ENCODE measurements around the gene TNF. TPM values are rescaled to one million over a fixed set of nuclear protein-coding genes. Genes with fewer than 3 reads are reported as not detected.
"Not testable (repeated sequence)": the region's sequence is repeated elsewhere in the genome, so short reads cannot be mapped to it uniquely, and the experiment has no call there.

The TNF gene
- polyA plus RNA-seq, 1 donor = 0.12 TPM

DNA sequence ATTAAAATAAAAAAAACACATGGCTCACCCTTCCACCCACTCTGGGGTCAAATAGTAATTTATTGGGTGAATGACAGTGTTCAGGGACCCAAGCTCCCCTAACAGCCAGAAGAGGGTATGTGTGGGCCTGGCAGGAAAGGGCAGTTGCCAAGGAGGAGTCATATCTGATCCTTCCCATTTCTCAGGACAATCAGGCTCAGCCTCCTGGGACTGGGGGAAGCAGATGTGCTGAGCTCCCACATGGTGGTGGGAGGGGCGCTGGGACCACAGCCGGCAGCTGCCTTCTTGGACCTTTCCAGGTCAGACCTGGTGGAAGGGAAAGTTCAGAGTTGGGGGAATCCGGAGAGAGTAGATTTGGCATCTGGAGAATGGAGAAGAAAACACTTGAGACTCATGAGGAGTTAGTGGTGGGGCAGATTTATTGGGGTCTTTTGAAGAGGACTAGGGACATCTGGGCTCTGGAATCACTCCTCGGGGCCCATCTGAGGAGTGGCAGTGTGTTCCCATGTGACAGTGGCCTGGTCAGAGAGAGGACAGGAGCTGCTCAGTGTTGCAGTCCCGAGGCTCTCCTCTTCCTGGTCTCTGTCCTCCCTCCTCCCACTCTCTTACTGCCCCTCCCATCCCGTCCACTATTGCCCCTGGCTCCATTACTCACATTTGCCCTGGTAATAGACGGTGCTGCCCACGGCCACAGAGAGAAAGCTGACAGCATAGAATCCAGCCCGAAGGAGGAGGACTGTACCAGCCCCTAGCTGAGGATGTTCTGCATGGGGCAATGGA is 13.7 kb downstream of the TNF start:
- no peak for DNase-seq

DNA sequence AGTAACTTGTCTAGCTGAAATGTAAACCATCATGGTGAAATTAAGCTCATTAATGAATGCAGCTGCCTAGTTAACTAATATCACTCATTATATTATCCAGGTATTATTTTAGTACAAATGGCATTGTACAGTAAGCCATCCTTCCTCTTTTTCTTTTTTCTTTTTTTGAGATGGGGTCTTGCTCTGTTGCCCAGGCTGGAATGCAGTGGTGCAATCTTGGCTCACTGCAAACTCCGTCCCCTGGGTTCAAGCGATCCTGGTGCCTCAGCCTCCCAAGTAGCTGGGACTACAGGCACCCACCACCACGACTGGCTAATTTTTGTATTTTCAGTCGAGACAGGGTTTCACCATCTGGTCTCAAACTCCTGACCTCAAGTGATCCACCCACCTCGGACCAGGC is 15.3 kb downstream of the TNF start:
- DNase-seq = not testable (repeated sequence)

DNA sequence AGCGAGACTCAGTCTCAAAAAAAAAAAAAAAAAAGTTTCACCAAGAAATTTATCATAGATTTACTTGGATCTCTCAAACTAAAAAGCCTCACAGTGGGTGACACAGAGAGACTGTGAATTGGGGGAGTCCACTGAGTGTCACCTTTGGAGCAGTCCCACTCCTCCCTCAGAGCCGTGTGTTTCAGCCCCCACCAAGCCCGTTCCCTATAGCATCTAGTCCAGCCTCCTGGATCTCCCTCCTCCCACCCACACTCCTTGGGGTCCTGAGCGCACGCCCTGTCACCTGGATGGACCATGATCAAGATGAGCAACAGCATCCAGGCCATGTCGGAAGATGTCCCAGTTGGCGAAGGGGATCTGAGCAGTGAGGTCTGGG is 17.0 kb downstream of the TNF start:
- no peak for DNase-seq

DNA sequence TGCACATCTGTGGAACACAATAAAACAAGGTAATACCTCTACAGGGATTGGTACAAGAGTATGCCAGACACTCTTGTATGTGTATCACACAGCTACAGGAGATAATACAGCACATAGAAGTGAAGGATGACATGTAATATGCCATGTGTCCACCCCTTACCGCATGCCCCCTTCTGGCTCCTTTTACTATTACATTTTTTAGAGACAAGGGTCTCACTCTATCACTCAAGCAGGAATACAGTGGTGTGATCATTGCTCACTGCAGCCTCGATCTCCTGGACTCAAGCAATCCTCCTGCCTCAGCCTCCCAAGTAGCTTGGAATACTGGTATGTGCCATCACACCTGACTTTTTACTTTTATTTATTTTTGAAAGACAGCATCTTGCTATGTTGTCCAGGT is 21.6 kb downstream of the TNF start:
- no peak for DNase-seq

DNA sequence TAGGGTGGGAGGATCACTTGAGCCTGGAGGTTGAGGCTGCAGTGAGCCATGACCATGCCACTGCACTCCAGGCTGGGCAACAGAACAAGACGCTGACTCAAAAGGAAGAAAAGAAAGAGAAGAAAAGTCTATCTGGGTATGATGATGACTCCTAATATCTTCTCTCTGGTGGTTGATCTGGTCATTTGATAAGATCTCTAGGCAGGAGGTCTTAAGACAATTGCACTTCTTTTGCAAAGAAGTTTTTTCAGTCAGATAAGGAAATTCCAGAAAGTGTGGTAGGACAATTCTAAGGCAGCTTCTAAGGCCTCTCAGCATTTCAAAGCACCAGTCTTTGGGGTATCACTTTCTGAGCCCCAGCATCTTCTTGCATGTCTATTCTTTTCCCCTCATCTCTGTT is 32.0 kb downstream of the TNF start:
- no peak for DNase-seq

DNA sequence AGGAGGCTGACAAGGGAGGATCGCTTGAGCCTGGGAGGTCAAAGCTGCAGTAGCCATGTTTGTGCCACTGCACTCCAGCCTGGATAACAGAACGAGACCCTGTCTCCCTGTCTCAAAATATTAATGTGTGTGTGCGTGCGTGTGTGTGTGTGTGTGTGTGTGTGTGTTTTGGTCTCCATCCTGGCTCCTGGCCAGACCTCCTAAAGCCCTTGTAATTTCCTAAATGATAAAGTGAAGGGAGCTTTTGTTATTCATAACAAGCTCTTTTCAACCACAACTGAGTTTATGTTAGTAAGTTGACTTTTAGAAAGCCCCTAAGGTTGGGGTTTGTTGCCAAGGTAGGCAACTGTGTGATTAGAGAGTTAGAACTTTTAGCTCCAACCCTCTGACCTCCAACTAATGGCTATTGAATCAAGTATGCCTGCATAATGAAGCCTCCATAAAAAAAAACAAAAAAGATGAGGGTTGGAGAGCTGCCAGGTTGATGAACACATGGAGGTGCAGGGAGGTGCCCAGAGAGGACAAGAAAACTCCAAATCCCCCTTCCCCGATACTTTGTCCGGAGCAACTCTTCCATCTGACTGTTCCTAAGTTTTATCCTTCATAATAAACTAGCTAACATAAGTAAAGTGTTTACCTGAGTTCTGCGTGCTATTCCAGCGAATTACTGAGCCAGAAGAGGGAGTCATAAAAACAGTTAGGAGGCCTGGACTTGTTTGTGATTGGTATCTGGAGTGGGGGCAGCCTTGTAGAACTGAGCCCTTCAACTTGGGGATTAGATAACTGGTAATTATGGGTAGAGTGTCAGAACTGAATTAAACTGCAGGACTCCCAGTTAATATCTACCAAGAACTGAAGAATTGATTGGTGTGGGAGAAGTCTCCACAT is 34.4 kb downstream of the TNF start:
- DNase-seq = no peak

DNA sequence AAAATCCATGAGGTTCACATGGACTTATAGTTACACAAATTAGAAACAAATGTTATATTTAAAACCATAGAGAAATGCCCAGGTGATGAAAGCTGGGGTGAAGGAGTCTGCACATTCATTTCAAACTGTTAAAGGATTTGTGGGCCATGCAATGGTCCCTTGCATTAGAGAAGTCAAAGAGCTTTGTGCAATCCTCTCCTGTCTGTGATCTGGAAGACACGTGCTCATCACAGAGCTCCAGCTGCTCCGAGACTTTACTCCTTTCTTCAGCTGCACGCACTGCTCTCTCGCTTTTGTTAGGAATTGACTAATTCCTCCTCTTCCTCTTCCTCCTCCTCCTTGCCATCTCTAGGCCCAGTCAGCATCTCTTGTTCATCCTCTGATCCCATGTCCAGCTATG is 35.6 kb downstream of the TNF start:
- DNase-seq = no peak

DNA sequence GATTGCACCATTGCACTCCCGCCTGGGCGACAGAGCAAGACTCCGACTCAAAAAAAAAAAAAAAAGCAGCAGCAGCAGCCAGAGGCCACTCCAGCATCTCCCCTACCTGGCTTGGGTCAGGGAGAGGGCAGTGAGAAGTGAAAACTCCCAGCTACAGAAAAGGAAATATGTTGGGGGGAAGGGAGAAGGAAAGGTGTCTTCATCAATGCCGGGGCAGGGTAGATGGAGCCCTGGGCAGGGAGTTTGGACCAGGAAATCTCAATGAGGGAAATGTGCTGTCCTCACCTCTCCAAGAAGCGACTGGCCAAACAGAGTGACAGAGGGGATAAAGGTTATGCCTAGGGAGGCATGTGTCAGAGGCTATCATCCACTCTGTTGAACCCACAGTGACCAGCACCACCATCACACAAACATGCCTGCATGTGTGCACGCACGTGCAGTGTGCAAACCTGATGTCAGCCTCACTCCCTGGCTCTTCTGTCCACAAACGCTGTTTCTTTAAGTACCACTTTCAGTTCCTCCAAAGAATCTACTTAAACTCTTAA is 38.8 kb downstream of the TNF start:
- no peak for DNase-seq

DNA sequence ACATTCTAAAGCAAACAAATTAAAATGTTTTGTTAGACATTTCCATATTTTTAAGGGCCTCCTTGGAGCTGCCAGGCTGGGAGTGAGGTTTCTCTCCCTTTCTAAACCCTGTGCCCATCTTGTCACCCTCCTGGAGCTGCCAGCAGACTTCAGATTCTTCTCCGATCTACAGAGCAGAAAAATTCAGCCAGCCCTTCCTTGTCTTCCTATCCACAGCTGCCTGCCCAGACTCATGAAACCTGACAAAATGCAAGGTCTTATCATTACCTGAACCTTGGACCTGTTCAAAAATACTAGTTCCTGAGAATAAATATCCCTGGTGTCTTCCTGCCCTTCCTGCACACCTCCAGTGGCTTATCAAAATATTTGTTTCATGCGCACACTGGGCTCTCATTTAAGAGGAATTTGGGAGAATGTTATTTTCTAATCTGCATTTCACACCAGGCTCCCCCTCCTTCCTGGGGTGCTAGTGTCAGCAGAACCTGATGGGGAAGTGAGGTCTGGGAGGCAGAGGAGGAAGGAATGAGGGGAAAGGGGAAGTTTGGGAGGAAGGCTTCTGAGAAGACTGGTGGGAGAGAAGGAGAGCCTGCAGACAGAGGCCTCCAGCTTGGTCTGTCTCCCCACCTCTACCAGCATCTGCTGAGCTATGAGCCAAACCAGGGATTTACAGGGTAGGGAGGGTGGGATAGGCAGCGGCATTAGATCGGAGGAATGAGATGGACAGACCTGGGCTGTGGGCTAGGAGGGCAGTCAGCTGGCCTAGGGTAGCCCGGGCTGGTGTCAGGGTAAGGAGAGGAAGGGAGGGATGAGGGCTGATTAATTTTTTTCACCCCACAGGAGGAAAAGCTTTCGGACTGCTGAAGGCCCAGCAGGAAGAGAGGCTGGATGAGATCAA is 39.6 kb downstream of the TNF start, which contains the start of gene AIF1:
TSS of gene AIF1 (plus strand) at position 551 of the 895 bp plus-strand sequence. CDS start at position 647, 96 bp downstream.
- no peak for DNase-seq

DNA sequence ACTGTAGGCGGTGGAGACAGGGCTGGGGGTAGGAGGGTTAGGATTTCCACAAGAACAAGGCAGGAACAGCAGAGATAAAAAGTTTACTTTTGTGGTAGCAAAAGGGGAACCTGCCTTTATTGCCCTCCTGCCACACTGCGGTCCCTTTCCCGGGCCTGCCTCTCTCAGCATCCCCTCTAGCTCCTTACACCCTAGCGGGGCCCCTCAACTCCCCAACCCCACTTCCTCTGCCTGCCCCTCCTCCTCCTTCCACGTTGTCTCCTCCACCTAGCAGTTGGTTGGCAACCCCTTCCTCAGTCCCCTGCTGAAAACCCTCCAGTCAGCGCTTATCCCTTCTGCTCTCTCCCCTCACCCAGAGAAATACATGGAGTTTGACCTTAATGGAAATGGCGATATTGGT is 40.4 kb downstream of the TNF start:
- no peak for DNase-seq

DNA sequence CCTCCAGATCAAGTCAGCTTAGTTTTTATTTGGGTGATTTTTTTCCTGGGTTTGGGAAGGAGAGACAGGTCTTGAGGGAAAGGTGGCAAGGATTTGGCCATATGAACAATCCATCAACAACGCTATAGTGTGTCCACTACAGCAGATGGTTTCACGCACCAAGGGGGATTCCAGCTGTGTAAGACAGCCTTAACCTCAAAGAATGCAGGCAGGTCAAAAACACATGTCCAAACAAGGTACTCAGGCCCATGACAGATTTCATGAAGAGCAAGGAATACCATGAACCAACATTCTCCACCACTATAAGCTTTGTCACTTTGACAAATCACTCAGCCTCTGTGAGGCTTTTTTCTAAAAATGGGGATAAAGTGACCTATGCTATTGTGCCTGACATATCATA is 41.6 kb downstream of the TNF start:
- DNase-seq = no peak

DNA sequence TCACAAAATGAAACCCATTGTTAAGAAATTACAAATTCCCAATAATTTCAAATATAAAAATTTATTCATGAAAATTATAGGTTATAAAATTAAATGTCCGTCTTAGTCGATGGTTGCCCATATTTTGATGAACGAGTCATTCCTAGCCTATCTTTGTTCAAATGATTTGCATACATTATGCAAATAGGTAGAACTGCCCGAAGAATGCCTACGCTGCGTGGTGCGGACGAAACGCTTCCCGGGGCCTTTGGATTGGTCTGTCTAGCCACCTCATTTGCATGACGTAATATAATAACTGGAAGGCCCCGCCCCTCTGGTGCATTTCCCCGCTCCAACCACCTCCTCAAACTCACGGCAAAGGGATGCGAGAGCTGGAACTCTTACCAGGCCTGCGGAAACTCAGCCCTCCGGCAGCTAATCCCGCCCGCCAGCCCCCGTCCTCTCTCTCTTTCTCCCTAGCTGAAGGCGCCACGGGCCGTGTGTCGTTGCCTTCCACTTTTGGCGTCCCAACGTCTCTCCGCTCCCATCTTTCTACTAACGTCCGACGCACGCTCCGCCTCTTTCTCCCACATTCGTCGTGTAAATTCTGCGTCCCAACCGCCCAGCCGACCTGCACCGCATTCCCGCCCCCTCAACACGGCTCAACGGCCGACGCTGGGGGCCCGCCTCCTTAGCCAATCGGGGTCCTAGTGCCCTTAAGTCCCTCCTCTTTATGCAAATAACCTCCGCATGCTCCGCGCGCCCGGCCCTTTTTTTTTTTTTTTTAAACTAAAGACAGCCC is 44.6 kb downstream of the TNF start:
- peak; percentile 99 for DNase-seq

DNA sequence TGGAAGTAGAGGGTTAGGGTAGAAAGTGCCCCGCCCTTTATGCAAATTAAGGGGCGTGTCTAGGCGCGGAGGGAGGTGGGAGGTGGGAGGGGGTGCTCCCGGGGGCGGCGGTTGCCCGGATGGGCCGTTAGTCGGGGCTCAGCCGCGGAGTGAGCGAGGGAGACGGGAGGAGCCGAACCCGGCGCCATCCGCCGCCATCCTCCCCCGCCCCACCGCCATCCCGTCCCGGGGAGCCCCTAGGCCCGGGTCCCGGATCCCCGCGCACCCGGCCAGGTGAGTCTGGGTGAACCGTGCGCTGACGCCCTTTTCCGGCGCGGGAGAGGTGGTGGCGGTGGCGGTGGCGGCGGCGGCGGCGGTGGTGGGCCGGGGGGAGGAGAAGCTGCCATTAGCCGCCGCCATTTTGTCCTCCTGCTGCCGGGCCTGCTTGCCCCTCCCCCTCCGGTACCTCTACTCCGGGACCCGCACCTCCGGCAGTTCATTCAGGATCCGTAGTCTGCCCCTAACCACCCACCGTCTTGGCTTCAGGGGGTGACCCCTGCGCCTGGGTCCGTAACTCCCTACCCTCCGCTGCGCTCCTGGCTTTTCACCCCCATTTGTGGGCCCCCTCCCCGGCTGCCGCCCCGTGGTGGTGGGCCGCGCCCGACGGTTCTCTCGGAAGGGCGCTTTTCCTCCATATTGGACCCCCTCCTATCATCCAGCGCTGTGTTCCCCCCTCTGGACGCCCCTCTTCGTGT is 45.4 kb downstream of the TNF start, which contains the start of gene PRRC2A:
TSS of gene PRRC2A (plus strand) at position 130 of the 734 bp plus-strand sequence. CDS start 2,075 bp downstream, outside the sequence.
- DNase-seq = peak; percentile 81

DNA sequence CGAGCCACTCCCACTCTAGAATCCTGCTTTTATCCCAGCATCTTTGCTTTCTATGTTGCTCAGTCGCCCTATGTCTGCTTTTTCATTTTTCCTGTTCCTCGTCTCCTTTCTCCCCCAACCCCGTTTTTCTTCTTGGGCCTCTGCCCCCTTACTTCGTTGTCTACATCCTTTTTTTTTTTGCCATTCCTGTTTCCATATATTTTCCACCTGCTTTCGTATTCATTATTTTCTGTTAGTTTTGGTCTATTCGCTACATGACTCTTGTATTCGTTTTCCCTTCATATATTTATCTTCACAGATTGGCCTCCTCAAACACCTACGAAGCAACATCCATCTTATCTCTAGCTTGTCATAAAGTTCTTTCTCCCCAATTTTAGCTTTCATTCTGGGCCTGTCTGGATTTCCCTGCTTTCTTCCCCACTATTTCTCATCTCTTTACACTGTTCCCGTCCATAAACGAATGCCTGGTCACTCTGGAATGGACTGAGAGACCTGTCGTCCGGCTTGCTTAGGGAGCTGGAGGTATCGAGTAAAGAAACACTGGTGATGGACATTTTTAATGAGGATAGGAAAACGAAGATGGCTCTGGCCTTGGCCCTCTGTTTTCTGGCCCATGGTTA is 46.1 kb downstream of the TNF start:
- DNase-seq = no peak

DNA sequence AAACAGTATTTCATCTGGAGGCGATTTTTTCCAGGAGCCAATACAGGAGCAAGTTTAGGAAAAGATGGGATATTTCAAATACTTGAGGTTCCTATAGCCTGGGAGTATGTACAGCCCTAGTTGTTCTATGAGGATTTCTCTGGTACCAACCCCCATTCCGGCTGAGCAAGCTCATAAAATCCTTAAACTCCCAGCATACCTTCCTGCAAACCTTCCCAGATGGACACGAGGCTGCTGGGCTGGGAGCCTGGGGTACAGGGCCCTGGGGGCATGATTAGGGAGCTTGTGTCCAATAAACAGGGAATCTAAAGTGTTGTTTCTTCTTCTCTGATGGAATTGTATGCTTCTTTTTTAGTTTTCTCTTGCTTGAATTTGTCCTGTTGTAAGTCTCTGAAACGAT is 46.6 kb downstream of the TNF start:
- DNase-seq = no peak

DNA sequence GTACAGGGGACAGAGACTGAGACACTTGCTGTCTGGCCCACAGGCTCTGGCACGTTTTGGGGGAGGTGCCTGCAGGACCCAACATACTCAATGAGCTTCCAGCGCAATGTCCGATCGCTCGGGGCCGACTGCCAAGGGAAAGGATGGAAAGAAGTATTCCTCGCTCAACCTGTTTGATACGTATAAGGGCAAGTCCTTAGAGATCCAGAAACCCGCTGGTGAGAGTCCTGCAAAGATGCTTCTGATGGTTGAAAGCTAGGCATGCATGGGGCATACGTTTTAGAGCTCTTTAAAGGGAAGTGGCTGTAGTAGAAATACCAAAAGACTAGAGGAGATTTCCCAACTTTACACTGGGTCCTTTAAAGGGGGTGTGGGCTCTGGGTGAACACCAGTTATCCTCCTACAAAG is 47.3 kb downstream of the TNF start:
- no peak for DNase-seq

DNA sequence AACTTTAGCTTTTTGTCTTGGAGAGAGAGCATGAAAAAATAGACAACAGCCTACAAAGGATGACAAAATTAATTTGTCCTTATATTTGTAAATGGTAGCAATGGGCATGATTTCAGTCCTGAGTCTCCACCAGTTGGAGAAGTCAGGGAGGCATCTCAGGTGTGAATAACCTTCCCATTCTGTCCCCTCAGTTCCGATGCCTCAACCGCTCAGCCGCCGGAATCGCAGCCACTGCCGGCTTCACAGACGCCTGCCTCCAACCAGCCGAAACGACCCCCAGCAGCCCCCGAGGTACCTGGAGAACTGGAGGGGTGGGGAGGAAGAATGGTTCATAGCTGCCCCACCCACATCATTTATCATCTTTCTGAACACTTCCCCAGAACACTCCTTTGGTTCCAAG is 48.7 kb downstream of the TNF start:
- no peak for DNase-seq

DNA sequence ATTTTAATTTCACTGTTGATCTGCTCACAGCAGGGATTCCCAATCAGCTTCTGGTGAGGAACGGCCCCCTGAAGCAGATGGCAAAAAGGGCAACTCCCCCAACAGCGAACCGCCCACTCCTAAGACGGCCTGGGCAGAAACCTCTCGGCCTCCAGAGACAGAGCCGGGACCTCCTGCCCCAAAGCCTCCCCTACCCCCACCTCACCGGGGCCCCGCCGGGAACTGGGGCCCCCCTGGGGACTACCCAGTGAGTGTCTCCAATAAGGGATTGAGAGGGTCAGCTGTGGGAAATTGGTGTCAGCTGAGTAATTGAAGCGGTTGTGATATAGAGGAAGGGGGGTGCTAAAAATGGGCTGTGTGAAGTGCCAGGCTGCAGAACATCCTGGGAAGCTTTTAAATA is 51.6 kb downstream of the TNF start:
- no peak for DNase-seq

DNA sequence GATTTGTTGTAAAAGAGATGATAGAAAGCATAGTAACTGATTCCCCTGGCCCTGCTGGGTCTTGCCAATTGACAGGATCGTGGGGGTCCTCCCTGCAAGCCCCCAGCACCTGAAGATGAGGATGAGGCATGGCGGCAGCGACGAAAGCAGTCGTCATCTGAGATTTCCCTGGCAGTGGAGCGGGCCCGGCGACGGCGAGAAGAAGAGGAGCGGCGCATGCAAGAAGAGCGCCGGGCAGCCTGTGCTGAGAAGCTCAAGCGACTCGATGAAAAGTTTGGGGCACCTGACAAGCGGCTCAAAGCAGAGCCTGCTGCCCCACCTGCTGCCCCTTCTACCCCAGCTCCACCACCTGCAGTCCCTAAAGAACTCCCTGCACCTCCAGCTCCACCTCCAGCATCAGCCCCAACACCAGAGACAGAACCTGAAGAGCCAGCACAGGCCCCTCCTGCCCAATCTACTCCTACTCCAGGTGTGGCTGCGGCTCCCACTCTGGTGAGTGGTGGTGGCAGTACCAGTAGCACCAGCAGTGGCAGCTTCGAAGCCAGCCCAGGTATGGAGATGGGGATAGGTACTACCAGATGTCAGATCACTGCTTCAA is 52.4 kb downstream of the TNF start:
- DNase-seq = no peak
